ENCODE results near the gene ATOH7. TPM values are rescaled to one million over a fixed set of nuclear protein-coding genes. Genes with fewer than 3 reads are reported as not detected.

ATOH7 gene
- total and polyA plus RNA-seq, 9 of the 15 experiments (the other 6 are each of a cell fraction or from before 2014, with no cell fraction given) = not detected

GRCh38 chr10:68253346-68253745 is 21.4 kb upstream of the ATOH7 start (continued):
- no peak for TF ChIP-seq NKRF (IDR thresholded peaks at IDR 0.05; ENCODE audit: borderline replicate concordance)

GRCh38 chr10:68251625-68252495 is 19.9 kb upstream of the ATOH7 start:
- Histone ChIP-seq H3K9ac (ENCODE audit: insufficient read depth in 1 of 2, low read depth in 2 of 2, low read length in 2 of 2) (no peak overlapping the region), H3K4me1 (replicated peaks in 1 of 2; ENCODE audit: control insufficient read depth in 2 of 2, insufficient read depth in 2 of 2, low read length in 2 of 2) (no peaks in the 10 kb centered on the region), H2AFZ (ENCODE audit: low read depth, low read length) (no peak overlapping the region), H3K4me2 (ENCODE audit: insufficient read depth, low read length) (no peak overlapping the region), H3K79me2 (ENCODE audit: control insufficient read depth, insufficient read depth, low read length) (no peaks in the 10 kb centered on the region), H3K36me3 (ENCODE audit: control insufficient read depth, insufficient read depth, low read length) (no peaks in the 10 kb centered on the region), H3K4me3 (no peak overlapping the region), H3K27me3 (ENCODE audit: control insufficient read depth in 2 of 2, insufficient read depth in 2 of 2, low read length in 2 of 2) (peaks cover 47 to 48% of the 10 kb centered on the region in 2 experiments), H3K27ac (ENCODE audit: extremely low read depth, low read depth, low read length) (no peak overlapping the region), H3K9me3 (replicated peaks; ENCODE audit: control insufficient read depth, insufficient read depth, low read depth, low read length) (no peaks in the 10 kb centered on the region), H4K20me1 (replicated peaks; ENCODE audit: control insufficient read depth, insufficient read depth, low read length) (no peaks in the 10 kb centered on the region), H3K9me1 (ENCODE audit: control insufficient read depth, insufficient read depth, low read length) (no peaks in the 10 kb centered on the region)
- DNase-seq (ENCODE audit: extremely low read depth in 1 of 4, low spot score in 3 of 4) = no peak
- WGBS (ENCODE audit: insufficient coverage, low coverage, missing lambda C conversion rate) = 0% methylated on average over 5 of the region's 5 CpGs
- in situ Hi-C loops (cut with MboI) = no loop called here
- no peak for FAIRE-seq
- ChIA-PET CTCF (ENCODE audit: low intra/inter-chr PET ratio) (no interaction called here), POLR2A (interaction anchor here (1.5 to 1.6 kb wide), 2 partner anchors 19 to 80 kb away, joined by 3 to 4 read pairs; partner anchors contain the start of genes HNRNPH3 and PBLD)
- TF ChIP-seq ZNF592 (IDR thresholded peaks at IDR 0.05) (no peak), BCLAF1 (IDR thresholded peaks at IDR 0.05; ENCODE audit: borderline replicate concordance in 1 of 2, control insufficient read depth in 1 of 2, low read depth in 2 of 2, low read length in 1 of 2) (no peak), TAL1 (IDR thresholded peaks at IDR 0.05) (no peak), PCBP1 (IDR thresholded peaks at IDR 0.05; ENCODE audit: low read depth, low read length, poor library complexity, severe bottlenecking) (no peak)
- BruUV-seq (replicated peaks) = no TSS peak
- intact Hi-C loops (cut with micrococcal nuclease) = no loop called here
- no peak for ATAC-seq

All from K562 (cell line).